Glomerular endothelial cell (primary cell): ENCODE data around the gene XCL2. TPM values are rescaled to one million over a fixed set of nuclear protein-coding genes. Genes with fewer than 3 reads are reported as not detected.
"Not testable (repeated sequence)": the region's sequence is repeated elsewhere in the genome, so short reads cannot be mapped to it uniquely, and the experiment has no call there.

Source experiments
- DNase-seq: peaks from one replicate; pipeline ENCODE4 v3.0.0-alpha.2; 2011; ENCODE audit warnings: low read depth, low spot score; ENCODE audit errors: extremely low read depth
- total RNA-seq: library from RNA; depleted of rRNA; stranded (reverse); fragments of >200 nt; gene quantifications from 2 replicates; pipeline ENCODE4 v1.2.3, GENCODE V29; 2015

The XCL2 gene
- total RNA-seq, 1 donor from 2014 or later = not detected

DNA sequence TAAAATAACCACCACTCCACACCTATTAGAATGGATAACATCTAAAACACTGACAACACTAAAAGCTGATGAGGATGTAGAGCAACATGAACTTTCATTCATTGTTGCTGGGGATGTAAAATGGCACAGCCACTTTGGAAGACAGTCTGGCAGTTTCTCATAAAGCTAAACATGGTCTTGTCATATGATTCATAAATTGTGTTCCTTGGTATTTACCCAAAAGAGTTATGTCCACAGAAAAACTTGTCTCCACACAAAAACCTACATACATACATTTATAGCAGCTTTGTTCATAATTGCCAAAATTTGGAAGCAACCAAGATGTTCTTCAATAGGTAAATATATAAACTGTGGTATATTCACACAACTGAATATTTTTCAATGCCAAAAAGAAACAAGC lies 16.6 kb upstream of the XCL2 start:
- no peak for DNase-seq

DNA sequence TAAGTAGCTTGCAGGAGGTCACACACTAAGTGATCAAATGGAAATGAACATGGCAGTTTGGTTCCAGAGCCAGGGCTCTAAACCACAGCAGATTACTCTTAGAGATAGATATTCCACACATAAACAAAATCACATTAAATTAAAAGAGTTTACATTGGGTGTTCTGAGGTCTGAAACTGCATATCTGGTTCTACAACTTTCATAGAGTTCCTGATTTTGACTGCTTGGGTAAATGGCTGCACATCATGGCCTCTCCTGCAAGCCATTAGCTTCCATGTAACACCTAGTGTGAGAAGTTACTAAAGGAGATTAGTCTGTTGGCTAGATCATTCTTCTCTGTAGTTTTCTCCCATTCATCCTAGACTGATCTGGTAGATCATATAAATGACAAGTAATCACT lies 12.8 kb upstream of the XCL2 start:
- no peak for DNase-seq

DNA sequence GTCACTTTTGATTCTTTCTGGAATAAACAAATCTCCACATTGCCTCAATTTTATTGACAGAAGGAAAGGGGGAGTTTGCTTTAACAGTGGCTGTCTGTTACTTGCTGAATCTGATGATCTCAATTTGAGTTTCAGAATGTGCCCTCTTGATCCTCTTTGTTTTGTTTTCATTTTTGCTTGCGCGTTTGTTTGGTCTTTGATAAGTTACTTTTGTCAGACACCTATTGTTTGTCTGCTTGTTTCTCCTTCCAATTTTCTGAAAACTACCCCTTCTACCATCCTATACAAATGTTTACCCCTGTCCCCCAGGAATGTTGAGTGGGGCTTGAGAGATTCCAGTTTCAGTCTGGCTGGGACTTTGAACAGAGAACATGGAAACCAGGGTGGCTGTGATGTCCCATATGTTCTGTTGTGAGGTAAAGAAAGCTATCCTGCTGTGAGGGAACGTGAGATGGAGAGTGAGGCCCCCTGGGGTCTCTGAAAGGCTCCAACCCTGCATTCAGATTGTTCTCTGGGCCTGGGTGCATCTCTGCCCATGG lies 11.8 kb upstream of the XCL2 start:
- DNase-seq = no peak

DNA sequence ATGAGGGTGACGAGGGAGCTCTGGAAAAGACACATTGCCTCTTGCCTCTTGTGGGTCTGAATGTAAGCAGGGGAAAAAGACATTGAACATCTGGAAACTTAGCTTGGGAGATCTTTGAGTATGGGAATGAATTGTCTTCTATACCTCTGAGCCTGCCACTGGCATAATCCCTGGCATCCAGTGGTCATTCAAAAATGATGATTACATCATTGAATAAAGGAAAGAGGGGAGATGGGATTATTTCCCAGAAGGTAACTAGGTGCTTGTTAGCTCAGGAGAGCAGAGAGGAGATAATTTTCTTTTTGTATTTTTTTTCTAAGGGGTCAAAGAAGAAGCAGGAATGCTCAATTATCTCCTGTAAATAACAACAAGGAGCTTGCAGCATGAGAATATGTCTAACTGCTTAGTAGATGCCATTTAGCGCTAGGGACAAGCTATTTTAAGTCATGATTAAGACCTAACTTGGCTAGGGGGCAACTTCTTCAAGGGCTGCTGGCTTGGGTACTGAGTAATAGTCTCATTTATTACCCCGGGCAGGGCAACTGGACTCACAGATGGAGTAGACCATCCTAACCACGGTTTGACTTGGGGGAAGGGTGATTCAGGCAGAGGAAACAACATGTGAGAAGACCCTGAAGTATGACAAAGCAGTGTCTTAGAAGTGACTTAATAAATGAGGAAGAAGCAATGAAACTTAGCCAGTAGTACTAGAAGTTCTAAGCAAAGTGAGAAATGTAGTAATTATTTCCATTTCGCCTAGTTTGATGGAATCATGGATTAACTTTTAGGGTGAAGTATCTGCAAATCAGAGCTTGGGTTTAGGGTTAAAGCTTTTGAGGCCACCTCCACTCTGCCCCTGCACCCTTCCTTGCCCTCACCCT lies 11.0 kb upstream of the XCL2 start:
- no peak for DNase-seq

DNA sequence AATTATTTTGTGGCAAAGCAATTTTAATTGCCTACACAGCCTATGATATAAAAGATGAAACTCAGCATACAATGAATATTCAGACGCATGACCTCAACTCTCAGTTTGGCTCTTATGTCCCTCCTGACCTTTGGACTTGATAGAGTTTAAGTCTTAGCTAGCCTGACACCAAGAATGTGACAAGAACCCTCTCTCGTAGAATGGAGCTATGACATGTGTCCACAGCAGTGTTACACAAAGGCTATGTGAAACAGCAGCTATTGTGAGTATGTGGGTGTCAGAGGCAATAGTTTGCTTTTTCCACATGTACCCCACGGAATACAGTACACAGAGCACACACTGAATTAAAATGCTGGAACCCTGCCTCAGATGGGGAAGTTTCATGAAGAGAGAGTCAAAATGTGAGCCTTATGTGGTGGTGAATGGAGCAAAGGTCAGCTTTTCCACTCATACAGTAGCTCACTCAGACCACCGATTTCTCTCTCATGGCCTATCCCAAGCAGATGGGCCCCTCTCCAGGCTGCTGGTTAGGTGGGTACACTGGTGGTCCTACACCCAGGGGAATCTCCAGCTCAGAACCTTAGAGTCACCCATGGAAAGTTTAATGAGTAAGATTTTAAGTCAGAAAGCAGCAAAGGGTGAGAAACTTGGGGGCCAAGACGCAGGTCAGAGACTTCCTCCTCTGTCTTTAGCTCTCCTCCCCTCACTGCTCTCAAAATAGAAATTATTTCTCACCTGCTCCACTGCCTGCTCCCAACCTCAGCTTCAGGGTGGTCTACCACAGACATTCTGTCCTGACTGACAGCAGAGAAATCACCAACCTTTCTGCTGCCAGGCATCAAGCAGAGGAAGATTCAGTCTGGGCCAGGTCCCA lies 10.1 kb upstream of the XCL2 start:
- DNase-seq = no peak

DNA sequence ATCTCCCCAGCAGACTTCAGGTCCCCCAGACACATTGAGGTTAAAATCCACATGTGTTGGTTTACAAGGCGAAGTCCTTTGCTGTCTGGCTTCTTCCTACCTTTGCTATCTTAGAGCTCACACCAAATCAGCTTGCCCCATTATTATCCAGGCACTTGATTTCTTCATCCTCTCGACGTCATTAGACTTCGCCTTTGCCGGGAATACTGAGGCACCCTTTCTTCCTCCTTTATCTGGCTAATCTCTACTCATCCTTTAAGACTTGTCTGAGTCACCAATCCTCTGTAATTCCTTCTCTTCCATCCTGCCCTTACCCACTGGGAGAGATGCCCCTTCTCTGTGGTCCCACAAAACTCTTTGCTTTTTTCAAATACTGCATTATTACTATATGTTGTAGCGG lies 9.2 kb upstream of the XCL2 start:
- DNase-seq = no peak

DNA sequence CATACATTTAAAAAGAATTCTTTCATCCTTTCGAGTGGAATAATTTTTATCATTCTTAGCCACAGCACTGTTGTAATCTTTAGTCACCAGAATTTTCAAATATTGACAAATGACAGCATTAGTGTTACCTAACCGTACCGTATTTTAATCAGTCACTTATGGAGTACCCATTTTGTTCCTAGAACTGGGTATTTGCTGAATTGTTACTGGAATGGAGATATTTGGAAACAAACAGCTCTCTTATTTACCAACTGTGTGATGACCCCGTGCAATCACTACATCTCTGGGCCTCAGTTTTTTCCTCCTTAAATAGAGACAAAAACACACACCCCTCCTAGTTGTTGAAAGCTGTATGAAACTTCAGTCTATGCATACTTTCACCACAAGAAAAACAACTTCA lies 7.9 kb upstream of the XCL2 start:
- no peak for DNase-seq

DNA sequence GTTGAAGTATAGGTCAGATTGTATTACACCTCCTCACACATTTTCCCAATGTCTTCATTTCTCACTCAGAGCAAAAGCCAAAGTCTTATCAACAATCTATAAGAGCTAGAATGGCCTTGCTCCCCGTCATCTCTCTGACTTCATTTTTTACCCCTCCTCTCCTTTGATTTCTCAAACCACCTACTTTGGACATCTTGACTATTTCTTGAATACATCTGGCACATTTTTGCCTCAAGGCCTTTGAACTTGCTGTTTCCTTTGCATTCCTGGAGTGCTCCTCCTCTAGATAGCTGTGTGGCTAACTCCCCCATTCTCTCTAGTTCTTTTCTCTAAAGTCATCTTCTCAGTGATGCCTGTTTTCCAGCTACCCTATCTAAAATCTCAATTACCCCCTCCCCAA lies 7.2 kb upstream of the XCL2 start:
- no peak for DNase-seq

DNA sequence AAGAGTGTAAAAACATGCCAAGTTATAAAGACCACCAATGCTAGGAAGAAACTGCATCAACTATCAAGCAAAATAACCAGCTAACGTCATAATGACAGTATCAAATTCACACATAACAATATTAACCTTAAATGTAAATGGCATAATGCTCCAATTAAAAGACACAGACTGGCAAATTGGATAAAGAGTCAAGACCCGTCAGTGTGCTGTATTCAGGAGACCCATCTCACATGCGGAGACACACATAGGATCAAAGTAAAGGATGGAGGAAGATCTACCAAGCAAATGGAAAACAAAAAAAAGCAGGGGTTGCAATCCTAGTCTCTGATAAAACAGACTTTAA lies 2.7 kb upstream of the XCL2 start:
- DNase-seq = not testable (repeated sequence)

DNA sequence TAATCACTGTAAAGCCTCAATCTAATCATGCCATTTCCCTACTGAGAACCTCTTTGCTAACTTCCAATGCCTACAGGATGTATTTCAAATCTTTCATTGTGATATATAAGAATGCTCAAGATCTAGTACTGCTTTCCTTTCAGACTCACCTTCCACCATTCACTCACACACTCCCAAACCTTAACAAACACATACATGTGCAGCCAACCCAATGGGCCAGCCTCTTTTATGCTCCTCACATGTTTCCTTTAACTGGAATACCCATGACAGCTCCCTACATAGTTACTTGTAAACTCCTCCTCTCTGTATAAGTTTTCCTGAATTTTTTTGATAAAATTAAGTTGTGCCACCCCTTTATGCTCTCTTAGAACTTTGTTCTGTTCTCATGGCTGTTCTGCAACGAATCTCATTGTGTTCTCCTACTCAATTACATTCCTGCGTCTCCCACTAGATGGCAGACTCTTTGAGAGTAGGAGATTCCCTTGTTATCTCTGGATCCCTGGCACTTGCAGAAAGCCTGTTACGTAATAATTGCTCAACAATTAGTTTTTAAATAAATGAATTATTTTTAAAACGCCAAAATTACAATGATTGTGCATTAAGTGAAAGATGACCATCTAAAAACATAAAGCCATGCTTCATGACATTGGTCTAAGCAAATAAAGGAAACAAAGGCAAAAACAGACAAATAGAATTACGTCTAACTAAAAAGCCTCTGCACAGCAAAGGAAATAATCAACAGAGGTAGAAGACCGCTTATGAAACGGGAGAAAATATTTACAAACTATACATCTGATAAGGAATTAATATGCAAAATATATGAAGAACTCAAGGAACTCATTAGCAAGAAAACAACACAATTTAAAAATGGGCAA lies 2.1 kb upstream of the XCL2 start:
- DNase-seq = not testable (repeated sequence)

DNA sequence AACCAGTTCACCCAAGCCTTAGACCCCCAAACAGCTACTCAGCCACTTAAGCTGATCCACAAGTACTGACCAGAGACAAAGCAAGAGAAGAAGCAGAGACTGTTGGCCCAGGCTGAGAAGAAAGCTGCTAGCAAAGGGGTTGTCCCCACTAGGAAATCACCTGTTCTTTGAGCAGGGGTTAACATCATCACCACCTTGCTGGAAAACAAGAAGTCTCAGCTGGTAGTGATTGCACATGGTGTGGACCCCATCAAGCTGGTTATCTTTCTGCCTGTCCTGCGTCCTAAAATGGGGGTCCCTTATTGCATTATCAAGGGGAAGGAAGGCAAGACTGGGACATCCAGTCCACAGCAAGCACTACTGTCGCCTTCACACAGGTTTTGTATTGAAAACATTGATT lies 819 bp downstream of the XCL2 start:
- DNase-seq = not testable (repeated sequence)

DNA sequence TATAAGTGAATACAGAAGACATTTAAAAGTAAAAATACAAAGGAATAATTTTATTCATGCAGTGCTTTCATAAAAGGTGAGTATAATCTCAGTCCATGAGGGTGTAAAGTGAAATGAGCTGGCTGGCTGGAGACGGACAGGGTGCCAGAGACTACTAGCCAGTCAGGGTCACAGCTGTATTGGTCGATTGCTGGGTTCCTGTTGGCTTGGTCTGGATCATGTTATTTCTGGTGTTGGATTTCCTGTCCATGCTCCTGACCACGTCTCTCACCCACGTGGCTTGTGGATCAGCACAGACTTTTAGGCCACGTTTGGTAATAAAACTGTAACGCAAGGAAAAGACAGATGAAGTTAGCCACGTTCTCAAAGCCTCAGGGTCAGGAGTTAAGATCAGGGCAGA lies 3.0 kb downstream of the XCL2 start:
- not testable (repeated sequence) for DNase-seq

DNA sequence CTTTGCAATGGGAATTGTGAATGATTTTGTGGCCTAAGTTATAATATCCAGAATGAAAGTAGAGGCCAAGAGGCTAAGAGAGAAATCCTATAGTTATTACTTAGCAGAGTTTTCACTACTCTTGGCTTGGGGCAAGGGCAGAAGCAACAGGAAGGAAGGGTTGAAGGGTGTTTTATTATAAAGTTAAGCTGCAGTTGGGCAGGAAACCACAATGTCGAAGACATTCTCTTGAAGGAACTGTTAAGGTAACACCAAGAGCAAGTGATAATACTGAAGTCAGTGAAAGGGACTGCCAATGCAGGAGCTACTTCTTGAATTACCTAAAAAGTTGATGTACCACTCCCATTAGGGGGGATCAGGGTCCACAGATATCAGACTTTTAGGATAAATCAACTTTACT lies 8.3 kb downstream of the XCL2 start:
- DNase-seq = no peak

DNA sequence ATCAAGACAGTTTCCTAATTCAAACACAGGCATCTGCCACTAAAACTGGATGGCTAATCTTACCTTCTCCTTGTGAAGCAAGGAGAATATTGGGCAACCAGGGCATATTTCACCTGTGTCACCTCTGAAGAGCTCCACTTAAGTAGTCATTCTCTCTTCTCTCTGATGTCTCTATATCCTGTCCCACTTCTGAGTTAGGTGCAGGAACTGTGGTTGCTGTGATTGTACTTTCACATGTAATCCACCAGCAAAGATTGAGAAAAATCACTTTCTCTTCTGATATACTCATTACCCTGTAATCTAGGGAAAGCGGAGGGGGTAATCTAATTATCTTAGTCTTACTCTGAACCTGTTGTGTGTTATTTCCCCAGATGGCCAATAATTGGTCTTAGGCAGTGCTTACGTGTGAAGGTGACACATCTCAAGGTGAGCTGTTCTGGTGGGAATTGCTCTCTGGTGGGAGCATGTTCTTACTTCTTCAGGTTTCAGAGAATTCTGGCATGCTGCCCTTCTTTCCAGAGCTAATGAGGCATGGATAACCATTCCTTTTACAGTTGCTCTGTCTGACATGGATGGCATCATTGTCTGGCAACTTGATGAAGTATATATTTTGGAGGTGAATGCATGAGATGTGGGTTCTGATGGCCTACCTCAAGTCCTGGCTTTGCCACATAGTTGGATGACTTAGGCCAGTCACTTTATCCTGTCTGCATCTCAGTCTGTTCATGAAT lies 12.0 kb downstream of the XCL2 start:
- DNase-seq = no peak

DNA sequence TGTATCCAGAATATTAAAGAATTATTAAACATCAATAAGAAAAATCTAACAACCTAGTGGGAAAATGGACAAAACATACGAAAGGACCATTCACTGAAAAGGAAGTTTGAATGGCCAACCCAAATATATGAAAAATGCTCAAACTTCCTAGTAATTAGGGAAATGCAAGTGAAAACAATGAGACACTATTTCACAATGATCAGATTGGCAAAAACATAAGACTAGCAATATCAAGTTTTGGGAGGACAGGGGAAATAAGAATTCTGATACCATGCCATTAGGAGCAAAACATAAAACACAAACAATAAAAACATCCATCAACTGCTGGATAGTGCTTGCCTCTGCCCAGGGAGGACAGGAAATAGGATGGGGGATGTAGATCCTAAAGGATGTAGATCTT lies 14.3 kb downstream of the XCL2 start:
- no peak for DNase-seq

DNA sequence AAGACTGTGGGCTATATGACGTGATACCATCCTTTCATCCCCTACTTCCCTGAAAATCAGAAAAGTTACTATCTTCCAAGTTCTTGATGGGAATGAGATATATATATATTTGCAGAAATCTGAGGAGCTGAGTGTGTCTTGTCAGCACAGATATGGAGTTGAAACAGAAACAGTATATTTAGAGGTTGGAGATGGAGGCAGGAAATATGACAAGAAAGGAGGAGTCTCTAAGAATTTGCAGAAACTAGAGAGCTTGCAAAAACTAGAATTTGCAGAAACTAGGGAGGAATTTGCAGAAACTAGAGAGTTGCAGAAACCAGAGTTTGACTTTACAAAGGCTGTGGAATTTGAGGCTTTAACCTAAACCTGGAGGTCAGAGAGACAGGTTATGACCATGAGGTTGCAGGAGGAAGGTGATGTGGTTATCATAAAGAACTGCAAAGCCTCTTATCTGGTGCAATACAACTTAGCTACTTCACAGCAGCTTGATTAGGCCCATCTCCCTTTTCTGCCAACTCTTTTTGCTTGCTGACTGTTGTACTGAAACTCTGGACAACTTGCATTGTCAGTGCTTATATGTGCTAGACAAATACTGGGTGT lies 22.3 kb downstream of the XCL2 start:
- DNase-seq = no peak

DNA sequence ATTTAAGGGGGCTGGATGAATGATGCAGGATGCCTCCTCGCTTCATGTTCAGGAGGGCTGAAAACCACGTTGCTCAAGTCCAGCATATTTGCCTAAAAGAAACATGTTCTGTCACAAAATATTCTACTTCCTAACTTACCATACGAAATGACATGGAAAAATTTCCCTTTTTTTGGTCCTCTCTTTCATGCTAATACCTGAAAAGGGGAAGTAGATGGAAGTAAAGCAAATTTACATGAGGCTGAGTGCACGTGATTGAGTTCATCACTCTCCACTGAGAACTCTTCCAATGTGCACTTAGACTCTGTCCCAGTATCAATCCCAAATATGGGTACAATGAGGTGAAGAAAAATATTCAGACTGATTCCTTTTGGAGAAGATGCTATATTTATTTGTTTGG lies 23.0 kb downstream of the XCL2 start:
- DNase-seq = no peak

DNA sequence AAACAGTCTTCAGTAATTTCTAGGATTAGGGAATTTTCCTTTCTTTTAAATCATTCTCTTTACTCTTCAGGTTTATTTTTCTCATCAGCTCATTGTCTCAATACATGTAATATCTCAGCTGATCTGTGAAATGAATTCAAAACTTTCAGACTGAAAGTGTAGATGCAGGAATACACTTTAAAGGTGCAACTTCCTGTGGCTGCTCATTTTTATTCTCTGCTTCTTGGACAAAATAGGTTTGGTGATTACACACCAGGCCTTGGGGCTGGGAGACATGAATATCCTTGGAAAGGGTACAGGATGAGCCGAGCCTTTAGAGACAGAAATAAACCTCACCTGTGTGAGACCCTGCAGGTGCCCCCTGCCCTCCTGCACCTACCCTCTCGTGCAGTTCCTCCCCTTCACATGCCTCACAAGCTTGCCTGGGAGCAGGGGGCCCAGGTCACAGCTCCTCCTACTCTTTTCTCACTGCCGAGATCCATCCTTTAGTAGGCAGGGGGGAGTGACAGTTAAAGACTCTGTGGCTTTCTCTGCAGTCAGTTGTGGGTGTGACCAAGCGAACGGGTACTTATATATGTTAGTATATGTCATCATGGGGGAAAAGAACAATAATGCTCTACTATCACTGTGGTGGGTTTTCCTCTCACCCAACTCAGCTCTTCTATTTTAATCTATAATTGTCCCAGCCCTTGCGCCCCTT lies 23.6 kb downstream of the XCL2 start:
- no peak for DNase-seq

DNA sequence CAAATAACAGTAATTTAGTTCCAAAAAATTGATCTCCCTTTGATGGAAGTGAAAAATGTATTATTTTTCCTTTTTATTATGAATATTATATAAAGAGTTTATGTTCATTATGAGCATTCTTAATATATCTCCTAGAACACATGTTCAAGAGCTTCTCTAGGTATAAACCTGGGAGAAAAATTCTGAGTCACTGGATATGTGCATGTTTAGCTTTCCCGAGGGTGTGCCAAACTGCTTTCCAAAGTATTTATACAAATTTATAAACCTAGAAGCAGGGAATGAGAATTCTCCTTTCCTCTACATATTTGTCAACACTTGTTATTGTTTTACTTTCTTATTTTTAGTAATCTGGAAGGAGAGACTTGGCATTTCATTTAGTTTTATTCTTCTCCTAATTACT lies 25.0 kb downstream of the XCL2 start:
- DNase-seq = no peak
